Mesodermal cell (in vitro differentiated cells): ENCODE data around the gene FBXL15.

Experiments
- H3K27ac ChIP-seq: 2 replicates; pipeline ENCODE4 v1.7.0; 2013; ENCODE audit warnings: mild to moderate bottlenecking, low read depth, low read length, moderate library complexity; ENCODE audit not compliant: severe bottlenecking
- H3K36me3 ChIP-seq: 2 replicates; pipeline ENCODE4 v1.7.1; 2013; ENCODE audit warnings: mild to moderate bottlenecking, low read length, moderate library complexity; ENCODE audit not compliant: control insufficient read depth, insufficient read depth
- H3K4me1 ChIP-seq: one replicate; pipeline ENCODE4 v1.7.1; 2013; ENCODE audit warnings: mild to moderate bottlenecking, low read length; ENCODE audit not compliant: insufficient read depth, control insufficient read depth, poor library complexity, severe bottlenecking
- H3K4me3 ChIP-seq: 2 replicates; pipeline ENCODE4 v1.7.0; 2013; ENCODE audit warnings: low read length, control low read depth, mild to moderate bottlenecking; ENCODE audit not compliant: insufficient read depth, poor library complexity, severe bottlenecking; ENCODE audit errors: extremely low read depth
- H3K9me3 ChIP-seq: 2 replicates; pipeline ENCODE4 v1.7.1; 2013; ENCODE audit warnings: mild to moderate bottlenecking, low read length, moderate library complexity; ENCODE audit not compliant: control insufficient read depth
- WGBS, 2 experiments: methylation state at CpG; one replicate each; pipeline ENCODE4 v1.1.5; 2013; ENCODE audit warnings: missing lambda C conversion rate in 2 of 2; ENCODE audit not compliant: insufficient coverage in 2 of 2; 5-methylcytosine and 5-hydroxymethylcytosine counted together

Gene FBXL15

GRCh38 chr10:102461187-102462054 is 40.8 kb downstream of the FBXL15 start:
- Histone ChIP-seq H3K27ac (no peak overlapping the region), H3K4me1 (peaks cover 5% of the 10 kb centered on the region), H3K36me3 (no peaks in the 10 kb centered on the region), H3K4me3 (peak overlapping the region; percentile 47), H3K9me3 (no peaks in the 10 kb centered on the region)
- WGBS, 2 experiments = 1% methylated on average over 35 to 53 of the region's 54 CpGs

GRCh38 chr10:102462512-102463054 is 41.9 kb downstream of the FBXL15 start:
- H3K4me1 ChIP-seq = peaks cover 3% of the 10 kb centered on the region

GRCh38 chr10:102463983-102464382 is 43.3 kb downstream of the FBXL15 start:
- H3K9me3 ChIP-seq = no peaks in the 10 kb centered on the region
- peaks cover 3% of the 10 kb centered on the region for H3K4me1 ChIP-seq
- 91 to 95% methylated on average over 8 to 10 of the region's 10 CpGs for WGBS, 2 experiments
- H3K27ac ChIP-seq = no peak overlapping the region
- H3K4me3 ChIP-seq = no peak overlapping the region
- H3K36me3 ChIP-seq = no peaks in the 10 kb centered on the region

More at GRCh38 chr10:102462512-102463054, 41.9 kb downstream of the FBXL15 start:
- Histone ChIP-seq H3K27ac (no peak overlapping the region), H3K9me3 (no peaks in the 10 kb centered on the region), H3K4me3 (no peak overlapping the region), H3K36me3 (no peaks in the 10 kb centered on the region)
- 57 to 75% methylated on average over 4 to 5 of the region's 6 CpGs for WGBS, 2 experiments

- Histone ChIP-seq H3K4me3 (no peak overlapping the region), H3K27ac (no peak overlapping the region), H3K9me3 (no peaks in the 10 kb centered on the region), H3K4me1 (peaks cover 3% of the 10 kb centered on the region), H3K36me3 (no peaks in the 10 kb centered on the region)
- 60% methylated on average over 1 of the region's 3 CpGs; no CpG with 5 or more reads in 1 of the 2 experiments for WGBS, 2 experiments
These were observed 44.8 kb downstream of the FBXL15 start for GRCh38 chr10:102465466-102465865.

GRCh38 chr10:102467318-102467717 is 46.7 kb downstream of the FBXL15 start:
- WGBS, 2 experiments = 60 to 74% methylated on average over 3 to 5 of the region's 6 CpGs
- peaks cover 3% of the 10 kb centered on the region for H3K4me1 ChIP-seq
- H3K9me3 ChIP-seq = no peaks in the 10 kb centered on the region
- H3K4me3 ChIP-seq = no peak overlapping the region
- no peak overlapping the region for H3K27ac ChIP-seq
- H3K36me3 ChIP-seq = no peaks in the 10 kb centered on the region

- Histone ChIP-seq H3K36me3 (no peaks in the 10 kb centered on the region), H3K4me3 (no peak overlapping the region), H3K4me1 (no peaks in the 10 kb centered on the region), H3K27ac (no peak overlapping the region), H3K9me3 (no peaks in the 10 kb centered on the region)
- 80% methylated on average over 3 to 6 of the region's 6 CpGs for WGBS, 2 experiments
These were observed 47.4 kb downstream of the FBXL15 start for GRCh38 chr10:102467971-102468438.

GRCh38 chr10:102468683-102469082 is 48.0 kb downstream of the FBXL15 start:
- H3K4me1 ChIP-seq = no peaks in the 10 kb centered on the region
- WGBS, 2 experiments = 93 to 97% methylated on average over 5 to 8 of the region's 9 CpGs

GRCh38 chr10:102470579-102471546 is 50.2 kb downstream of the FBXL15 start:
- Histone ChIP-seq H3K27ac (no peak overlapping the region), H3K9me3 (no peaks in the 10 kb centered on the region), H3K36me3 (no peaks in the 10 kb centered on the region), H3K4me1 (no peaks in the 10 kb centered on the region), H3K4me3 (no peak overlapping the region)
- 91 to 95% methylated on average over 17 to 32 of the region's 36 CpGs for WGBS, 2 experiments

More at GRCh38 chr10:102468683-102469082, 48.0 kb downstream of the FBXL15 start:
- no peaks in the 10 kb centered on the region for H3K36me3 ChIP-seq
- H3K27ac ChIP-seq = no peak overlapping the region
- H3K4me3 ChIP-seq = no peak overlapping the region
- H3K9me3 ChIP-seq = no peaks in the 10 kb centered on the region
